A549 (cell line): ENCODE data around the gene CBR4. TPM values are rescaled to one million over a fixed set of nuclear protein-coding genes. Genes with fewer than 3 reads are reported as not detected.

Experiments used
- ATAC-seq, 2 experiments: fragments of 200-7000 bp in 1 of 2; fragments of >200 bp in 1 of 2; cut with Nextera tagmentation in 1 of 2; cut with Tn5 transposase in 1 of 2; 3 replicates each; pipeline versions ENCODE4 v1.8.0 to v1.9.1; 2018 to 2020; ENCODE audit warnings: mild to moderate bottlenecking in 1 of 2, moderate library complexity in 1 of 2
- CTCF ChIA-PET: fragments of 300-600 bp; sonication (Branson Sonifier 250); formaldehyde crosslinking; extraction: SDS; loops from one replicate; lab custom pipeline; 2021; ENCODE audit warnings: antibody characterized with exemption, inconsistent platforms; lab: Yijun Ruan, JAX
- POLR2A ChIA-PET: fragments of 350-600 bp; formaldehyde crosslinking; extraction: SDS; loops from one replicate; lab custom pipeline; 2021; ENCODE audit warnings: antibody characterized with exemption, inconsistent platforms; lab: Yijun Ruan, JAX
- DNase-seq, 2 experiments: peaks; one replicate each; pipeline versions ENCODE4 v3.0.0 to v3.0.0-alpha.2; 2011 to 2016; ENCODE audit warnings: low read depth in 1 of 2, low spot score in 1 of 2
- FAIRE-seq: peaks from 2 replicates; lab custom pipeline; 2011; peaks lifted over from hg19 to GRCh38; lab: Jason Lieb, UNC
- H3K27ac ChIP-seq, 2 experiments: fragments of >200 bp; sonication (Bioruptor Twin); formaldehyde crosslinking; 3 replicates each; pipeline ENCODE4 v1.5.1; 2016 to 2017
- H3K4me1 ChIP-seq: fragments of >200 bp; sonication (Bioruptor Twin); formaldehyde crosslinking; 3 replicates; pipeline ENCODE4 v1.6.1; 2016
- H3K4me2 ChIP-seq: fragments of >200 bp; sonication (Bioruptor Twin); formaldehyde crosslinking; 3 replicates; pipeline ENCODE4 v1.6.1; 2016
- H3K4me3 ChIP-seq: fragments of >200 bp; sonication (Bioruptor Twin); formaldehyde crosslinking; 3 replicates; pipeline ENCODE4 v1.5.1; 2016
- H3K9me3 ChIP-seq: fragments of >200 bp; sonication (Bioruptor Twin); formaldehyde crosslinking; 3 replicates; pipeline ENCODE4 v1.6.1; 2016
- CEBPB ChIP-seq, 2 experiments: fragments of >200 bp in 1 of 2; sonication (Bioruptor Twin) in 1 of 2; formaldehyde crosslinking in 1 of 2; IDR thresholded peaks; 2 replicates each; pipeline ENCODE4 v1.6.1; 2012 to 2016
- CHD2 ChIP-seq: fragments of 150-350 bp; IDR thresholded peaks from 2 replicates; pipeline ENCODE4 v1.6.1; 2014; ENCODE audit warnings: low read length; ENCODE audit not compliant: partially characterized antibody
- CTCF ChIP-seq: fragments of >200 bp; sonication (Bioruptor Twin); formaldehyde crosslinking; IDR thresholded peaks from 3 replicates; pipeline ENCODE4 v1.5.1; 2016
- EHF ChIP-seq: fragments of 250-450 bp; sonication (Bioruptor Pico); IDR thresholded peaks from 2 replicates; pipeline ENCODE4 v1.5.0; 2020; ENCODE audit warnings: mild to moderate bottlenecking
- ESRRA ChIP-seq: fragments of 150-350 bp; IDR thresholded peaks from 2 replicates; pipeline ENCODE4 v1.6.1; 2014; ENCODE audit warnings: mild to moderate bottlenecking, low read length, borderline replicate concordance
- FOSL2 ChIP-seq, 2 experiments: fragments of 450-650 bp in 1 of 2; fragments of >200 bp in 1 of 2; sonication (Bioruptor Twin) in 1 of 2; formaldehyde crosslinking; IDR thresholded peaks; 2 replicates each; pipeline versions ENCODE4 v1.5.0 to v1.6.1; 2016 to 2020; ENCODE audit warnings: mild to moderate bottlenecking in 1 of 2, moderate library complexity in 1 of 2
- GATA3 ChIP-seq: IDR thresholded peaks from 2 replicates; pipeline ENCODE4 v1.6.1; 2012; ENCODE audit warnings: borderline replicate concordance
- JUNB ChIP-seq: fragments of >200 bp; sonication (Bioruptor Twin); formaldehyde crosslinking; IDR thresholded peaks from 2 replicates; pipeline ENCODE4 v1.6.1; 2016
- KDM1A ChIP-seq: fragments of 200-600 bp; sonication (generic); IDR thresholded peaks from 2 replicates; pipeline ENCODE4 v1.6.1; 2016; ENCODE audit warnings: low read depth, mild to moderate bottlenecking
- MAFK ChIP-seq: fragments of 450-650 bp; IDR thresholded peaks from 2 replicates; pipeline ENCODE4 v1.6.1; 2014; ENCODE audit not compliant: partially characterized antibody
- PHF8 ChIP-seq: fragments of 200-600 bp; sonication (generic); IDR thresholded peaks from 2 replicates; pipeline ENCODE4 v1.6.1; 2016; ENCODE audit warnings: low read depth, mild to moderate bottlenecking, antibody characterized with exemption, moderate library complexity, borderline replicate concordance
- POLR2AphosphoS2 ChIP-seq: conservative IDR thresholded peaks from 2 replicates; pipeline ENCODE4 v1.6.1; 2012; ENCODE audit warnings: low read length, improper control_type of control experiment, inconsistent platforms
- RAD21 ChIP-seq, 2 experiments: fragments of >200 bp in 1 of 2; sonication (Bioruptor Twin) in 1 of 2; formaldehyde crosslinking in 1 of 2; IDR thresholded peaks in 1 of 2; conservative IDR thresholded peaks in 1 of 2; 2 replicates in 1 of 2; 3 replicates in 1 of 2; pipeline ENCODE4 v1.6.1; 2012 to 2018; ENCODE audit warnings: inconsistent platforms in 1 of 2
- RCOR1 ChIP-seq: fragments of 150-350 bp; IDR thresholded peaks from 2 replicates; pipeline ENCODE4 v1.6.1; 2014; ENCODE audit warnings: antibody characterized with exemption, low read length, low read depth
- RNF2 ChIP-seq: fragments of 200-600 bp; sonication (generic); IDR thresholded peaks from 2 replicates; pipeline ENCODE4 v1.6.1; 2016; ENCODE audit warnings: low read depth, mild to moderate bottlenecking, antibody characterized with exemption, moderate library complexity, borderline replicate concordance
- TFCP2L1 ChIP-seq: fragments of 250-450 bp; sonication (Bioruptor Pico); IDR thresholded peaks from 2 replicates; pipeline ENCODE4 v1.5.0; 2021; ENCODE audit warnings: mild to moderate bottlenecking
- USF2 ChIP-seq: fragments of 450-650 bp; IDR thresholded peaks from 2 replicates; pipeline ENCODE4 v1.6.1; 2014; ENCODE audit warnings: antibody characterized with exemption
- ZC3H11A ChIP-seq: fragments of 450-650 bp; IDR thresholded peaks from 2 replicates; pipeline ENCODE4 v1.6.1; 2014; ENCODE audit warnings: antibody characterized with exemption, mild to moderate bottlenecking
- WGBS: methylation state at CpG from one replicate; pipeline ENCODE4 v1.1.6; 2017; ENCODE audit errors: missing lambda C conversion rate; 5-methylcytosine and 5-hydroxymethylcytosine counted together
- polyA plus RNA-seq, 4 experiments: library from polyadenylated mRNA; depleted of rRNA in 3 of 4; stranded (reverse); fragments of >200 nt; fragmentation: RNase III in 1 of 4; extraction: RNeasy Plus Mini Kit Qiagen cat#74134 plus additional on column Dnase treatment in 1 of 4; gene quantifications; 2 replicates in 3 of 4; 3 replicates in 1 of 4; pipeline ENCODE4 v1.2.3, GENCODE V29; 2011 to 2017
- TF ChIP-seq, protein P1 (sequence below): fragments of >200 bp; sonication (Bioruptor Twin); formaldehyde crosslinking; IDR thresholded peaks from 3 replicates; pipeline ENCODE4 v1.6.1; 2016
- TF ChIP-seq, protein P2 (sequence below): fragments of >200 bp; sonication (Bioruptor Twin); formaldehyde crosslinking; IDR thresholded peaks from 2 replicates; pipeline ENCODE4 v1.6.1; 2016
- TF ChIP-seq, protein P3 (sequence below): fragments of 150-350 bp; IDR thresholded peaks from 2 replicates; pipeline ENCODE4 v1.6.1; 2014; ENCODE audit warnings: low read depth, mild to moderate bottlenecking, low read length

CBR4 gene
- polyA plus RNA-seq, 2 of the 4 experiments (the other 2 are of a cell fraction) = 8.9 to 9.3 TPM

DNA sequence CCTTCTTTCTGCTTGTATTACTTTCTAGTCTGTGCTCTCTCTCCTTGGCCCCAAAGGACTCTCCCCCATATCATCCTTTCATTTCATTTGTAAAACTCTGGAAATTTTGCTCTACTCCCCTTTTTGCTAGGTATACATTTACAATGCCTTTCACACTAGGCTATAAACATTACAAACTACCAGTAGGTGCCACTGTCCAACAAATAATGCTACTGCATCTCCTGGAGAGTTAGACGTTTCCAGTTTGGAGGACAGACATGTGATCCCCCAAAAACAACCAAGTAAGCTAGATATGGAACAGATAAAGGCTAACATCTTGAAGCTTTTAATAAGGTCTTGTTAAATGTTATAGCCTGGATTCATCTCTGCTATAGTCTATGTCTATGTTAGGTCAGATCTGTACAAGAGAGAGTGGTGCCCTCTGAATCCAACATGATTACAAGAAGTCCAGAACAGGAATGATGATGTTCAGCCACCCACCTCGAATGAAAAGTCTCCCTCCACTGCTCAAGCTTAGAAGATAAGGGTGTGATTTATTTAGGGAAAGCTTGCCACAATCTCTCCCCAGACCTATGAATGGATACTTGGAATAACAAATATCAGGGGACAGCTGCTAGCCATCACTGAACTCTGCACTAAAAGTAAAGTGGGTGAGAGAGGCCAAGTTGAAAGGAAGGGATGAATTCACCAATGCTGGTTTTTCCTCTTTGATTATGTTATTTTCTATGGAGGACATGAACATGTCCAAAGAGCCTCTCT lies 14.3 kb downstream of the CBR4 start:
- TF ChIP-seq RAD21 (conservative IDR thresholded peaks at IDR 0.05 in 1 of 2, IDR thresholded peaks at IDR 0.05 in 1 of 2) = peak; percentile 41 to 61; a peak in 4 of 5 replicates
- TF ChIP-seq CTCF = peak; percentile 34; the same call in 2 of the 3 replicates
- TF ChIP-seq CEBPB (IDR thresholded peaks at IDR 0.05) = no peak
- no peaks in the 10 kb centered on the region; the same call in 2 of the 3 replicates for H3K4me1 ChIP-seq
- H3K4me3 ChIP-seq = no peak overlapping the region
- ATAC-seq (peak; percentile 50 to 78; a peak in 4 of 6 replicates), DNase-seq (peak in 1 of 2 experiments; percentile 15), FAIRE-seq (no peak)
- no peaks in the 10 kb centered on the region for H3K9me3 ChIP-seq
- no peak overlapping the region for H3K27ac ChIP-seq
- WGBS = 23% methylated on average over 2 of the region's 2 CpGs
- ChIA-PET CTCF (interaction anchor here (0.7 to 1.9 kb wide), 6 partner anchors 9 to 570 kb away, joined by 3 to 5 read pairs (median 4); partner anchors contain the start of gene CBR4), POLR2A (no interaction called here)
- H3K4me2 ChIP-seq = no peak overlapping the region

DNA sequence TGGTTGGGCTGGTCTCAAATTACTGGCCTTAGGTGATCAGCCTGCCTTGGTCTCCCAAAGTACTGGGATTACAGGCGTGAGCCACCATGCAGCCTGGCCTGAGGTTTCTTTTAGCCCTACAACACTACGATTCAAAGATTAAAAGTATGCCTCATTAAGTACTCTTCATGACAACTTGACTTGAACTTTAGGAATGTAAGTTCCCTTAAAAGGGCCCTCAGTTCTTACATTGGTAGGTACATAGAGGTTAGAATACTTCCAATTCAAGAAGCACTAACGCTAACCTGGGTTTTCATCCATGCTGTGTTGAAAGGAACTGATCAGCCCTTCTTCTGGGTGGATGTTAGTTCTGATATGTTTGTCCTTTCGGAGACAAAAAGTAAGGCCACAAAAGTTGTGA lies 15.1 kb downstream of the CBR4 start:
- TF ChIP-seq USF2 = no peak
- TF ChIP-seq FOSL2 (IDR thresholded peaks at IDR 0.05) = no peak
- no peak for TF ChIP-seq FOSL2 (CRISPR knock-in tag; IDR thresholded peaks at IDR 0.05)
- no peak for TF ChIP-seq EHF
- no peak for TF ChIP-seq ESRRA
- TF ChIP-seq POLR2AphosphoS2 = no peak
- TF ChIP-seq RAD21 (conservative IDR thresholded peaks at IDR 0.05 in 1 of 2, IDR thresholded peaks at IDR 0.05 in 1 of 2) = no peak
- TF ChIP-seq MAFK = no peak
- TF ChIP-seq CTCF = no peak
- TF ChIP-seq, protein P1, sequence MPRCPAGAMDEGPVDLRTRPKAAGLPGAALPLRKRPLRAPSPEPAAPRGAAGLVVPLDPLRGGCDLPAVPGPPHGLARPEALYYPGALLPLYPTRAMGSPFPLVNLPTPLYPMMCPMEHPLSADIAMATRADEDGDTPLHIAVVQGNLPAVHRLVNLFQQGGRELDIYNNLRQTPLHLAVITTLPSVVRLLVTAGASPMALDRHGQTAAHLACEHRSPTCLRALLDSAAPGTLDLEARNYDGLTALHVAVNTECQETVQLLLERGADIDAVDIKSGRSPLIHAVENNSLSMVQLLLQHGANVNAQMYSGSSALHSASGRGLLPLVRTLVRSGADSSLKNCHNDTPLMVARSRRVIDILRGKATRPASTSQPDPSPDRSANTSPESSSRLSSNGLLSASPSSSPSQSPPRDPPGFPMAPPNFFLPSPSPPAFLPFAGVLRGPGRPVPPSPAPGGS = no peak
- TF ChIP-seq RCOR1 = no peak
- TF ChIP-seq, protein P2, sequence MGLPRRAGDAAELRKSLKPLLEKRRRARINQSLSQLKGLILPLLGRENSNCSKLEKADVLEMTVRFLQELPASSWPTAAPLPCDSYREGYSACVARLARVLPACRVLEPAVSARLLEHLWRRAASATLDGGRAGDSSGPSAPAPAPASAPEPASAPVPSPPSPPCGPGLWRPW = no peak
- no peak for TF ChIP-seq CHD2
- TF ChIP-seq KDM1A = no peak
- TF ChIP-seq, protein P3, sequence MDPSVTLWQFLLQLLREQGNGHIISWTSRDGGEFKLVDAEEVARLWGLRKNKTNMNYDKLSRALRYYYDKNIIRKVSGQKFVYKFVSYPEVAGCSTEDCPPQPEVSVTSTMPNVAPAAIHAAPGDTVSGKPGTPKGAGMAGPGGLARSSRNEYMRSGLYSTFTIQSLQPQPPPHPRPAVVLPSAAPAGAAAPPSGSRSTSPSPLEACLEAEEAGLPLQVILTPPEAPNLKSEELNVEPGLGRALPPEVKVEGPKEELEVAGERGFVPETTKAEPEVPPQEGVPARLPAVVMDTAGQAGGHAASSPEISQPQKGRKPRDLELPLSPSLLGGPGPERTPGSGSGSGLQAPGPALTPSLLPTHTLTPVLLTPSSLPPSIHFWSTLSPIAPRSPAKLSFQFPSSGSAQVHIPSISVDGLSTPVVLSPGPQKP = no peak
- no peak for TF ChIP-seq JUNB
- no peak for TF ChIP-seq PHF8
- TF ChIP-seq GATA3 = no peak
- no peak for TF ChIP-seq TFCP2L1 (CRISPR knock-in tag)
- TF ChIP-seq ZC3H11A = no peak
- TF ChIP-seq RNF2 = no peak
- 89% methylated on average over 4 of the region's 4 CpGs for WGBS
- Histone ChIP-seq H3K4me3 (no peak overlapping the region), H3K4me1 (no peaks in the 10 kb centered on the region), H3K9me3 (no peaks in the 10 kb centered on the region), H3K27ac (no peak overlapping the region), H3K4me2 (no peak overlapping the region)
- FAIRE-seq (no peak), DNase-seq (no peak), ATAC-seq (no peak)
- ChIA-PET CTCF (interaction anchor here (1.3 to 1.9 kb wide), 2 partner anchors 10 to 12 kb away, joined by 4 to 5 read pairs; no protein-coding TSS in a partner anchor), POLR2A (no interaction called here)
